Small intestine (tissue), 4 donors: ENCODE data around the gene TTC39C. TPM values are rescaled to one million over a fixed set of nuclear protein-coding genes. Genes with fewer than 3 reads are reported as not detected.

ENCODE experiments used
- polyA plus RNA-seq, 4 donors: library from polyadenylated mRNA; stranded (reverse) in 3 of 4; unstranded in 1 of 4; fragments of 200-250 nt in 3 of 4; fragments of 120-200 nt in 1 of 4; gene quantifications; one replicate each; pipeline versions ENCODE4 v1.2.1 to v1.2.3, GENCODE V29; 2013
- donor health status: healthy with polysubstance abuse.
- donor health status: Bipolar disorder and iron deficiency.
- donor health status: healthy.

Gene TTC39C
- polyA plus RNA-seq, 4 donors: 4.9 to 10.3 (median 8.1) TPM

Other genes starting within 250 kb of the TTC39C start
- gene CABYR, start 124.3 kb downstream of the TTC39C start, polyA plus RNA-seq: 1 to 10 TPM in 2 of 4 donors, not detected in 2; 1.2 to 2.1 TPM